Trophoblast cell (in vitro differentiated cells and primary cell): ENCODE results near the gene UBN2.
"Not testable (repeated sequence)": the region's sequence is repeated elsewhere in the genome, so short reads cannot be mapped to it uniquely, and the experiment has no call there.

ENCODE experiments used
- DNase-seq, 2 donors: peaks; one replicate each; pipeline ENCODE4 v3.0.0-alpha.2; 2016
- H2AFZ ChIP-seq: 2 replicates; pipeline ENCODE4 v1.6.1; 2013; ENCODE audit warnings: low read length, moderate library complexity, mild to moderate bottlenecking; ENCODE audit not compliant: insufficient read depth, poor library complexity
- H2AK5ac ChIP-seq: 2 replicates; pipeline ENCODE4 v1.6.1; 2013; ENCODE audit warnings: mild to moderate bottlenecking, low read length
- H2BK120ac ChIP-seq: 2 replicates; pipeline ENCODE4 v1.6.1; 2013; ENCODE audit warnings: low read length, mild to moderate bottlenecking, moderate library complexity; ENCODE audit not compliant: insufficient read depth, poor library complexity
- H2BK12ac ChIP-seq: 2 replicates; pipeline ENCODE4 v1.6.1; 2013; ENCODE audit warnings: mild to moderate bottlenecking, low read length, moderate library complexity
- H2BK5ac ChIP-seq: 2 replicates; pipeline ENCODE4 v1.6.1; 2013; ENCODE audit warnings: low read length, low read depth, moderate library complexity, mild to moderate bottlenecking; ENCODE audit not compliant: poor library complexity
- H3K14ac ChIP-seq: 2 replicates; pipeline ENCODE4 v1.6.1; 2013; ENCODE audit warnings: mild to moderate bottlenecking, low read length
- H3K18ac ChIP-seq: 2 replicates; pipeline ENCODE4 v1.6.1; 2013; ENCODE audit warnings: mild to moderate bottlenecking, low read length
- H3K23ac ChIP-seq: 2 replicates; pipeline ENCODE4 v1.6.1; 2013; ENCODE audit warnings: low read length
- H3K27ac ChIP-seq: 2 replicates; pipeline ENCODE4 v1.5.1; 2013; ENCODE audit warnings: low read depth, mild to moderate bottlenecking, inconsistent platforms, low read length, moderate library complexity
- H3K27me3 ChIP-seq: 2 replicates; pipeline ENCODE4 v1.6.1; 2013; ENCODE audit warnings: inconsistent platforms, mild to moderate bottlenecking, low read length, moderate library complexity; ENCODE audit not compliant: insufficient read depth
- H3K36me3 ChIP-seq, 2 experiments: 1 replicate in 1 of 2; 2 replicates in 1 of 2; pipeline ENCODE4 v1.6.1; 2013; ENCODE audit warnings: low read length in 2 of 2, mild to moderate bottlenecking in 2 of 2, moderate library complexity in 1 of 2; ENCODE audit not compliant: insufficient read depth in 2 of 2, control insufficient read depth in 1 of 2
- H3K4ac ChIP-seq: 2 replicates; pipeline ENCODE4 v1.6.1; 2013; ENCODE audit warnings: low read depth, mild to moderate bottlenecking, low read length, moderate library complexity
- H3K4me1 ChIP-seq, 2 experiments: 1 replicate in 1 of 2; 2 replicates in 1 of 2; pipeline ENCODE4 v1.6.1; 2013; ENCODE audit warnings: low read length in 2 of 2, mild to moderate bottlenecking in 2 of 2, moderate library complexity in 1 of 2; ENCODE audit not compliant: insufficient read depth in 2 of 2, control insufficient read depth in 1 of 2
- H3K4me2 ChIP-seq: 2 replicates; pipeline ENCODE4 v1.6.1; 2013; ENCODE audit warnings: inconsistent platforms, mild to moderate bottlenecking, low read length, moderate library complexity
- H3K4me3 ChIP-seq: 2 replicates; pipeline ENCODE4 v1.5.1; 2013; ENCODE audit warnings: mild to moderate bottlenecking, low read depth, low read length, inconsistent platforms
- H3K79me1 ChIP-seq: one replicate; pipeline ENCODE4 v1.6.1; 2013; ENCODE audit warnings: low read length
- H3K79me2 ChIP-seq: 2 replicates; pipeline ENCODE4 v1.6.1; 2013; ENCODE audit warnings: low read length, mild to moderate bottlenecking; ENCODE audit not compliant: control insufficient read depth, insufficient read depth, poor library complexity
- H3K9ac ChIP-seq: 2 replicates; pipeline ENCODE4 v1.6.1; 2013; ENCODE audit warnings: mild to moderate bottlenecking, low read length
- H3K9me3 ChIP-seq: 2 replicates; pipeline ENCODE4 v1.6.1; 2013; ENCODE audit warnings: low read depth, mild to moderate bottlenecking, control low read depth, inconsistent platforms, low read length; ENCODE audit not compliant: insufficient read depth
- H4K12ac ChIP-seq: 2 replicates; pipeline ENCODE4 v1.6.1; 2013; ENCODE audit warnings: low read depth, mild to moderate bottlenecking, low read length, moderate library complexity
- H4K8ac ChIP-seq: 2 replicates; pipeline ENCODE4 v1.6.1; 2013; ENCODE audit warnings: low read depth, mild to moderate bottlenecking, low read length, moderate library complexity
- H4K91ac ChIP-seq: one replicate; pipeline ENCODE4 v1.6.1; 2013; ENCODE audit warnings: low read depth, mild to moderate bottlenecking, low read length, moderate library complexity
- WGBS: extraction: QIAGEN DNeasy Blood & Tissue Kit; methylation state at CpG from one replicate; pipeline ENCODE4 v1.1.7; 2013; ENCODE audit warnings: missing lambda C conversion rate; ENCODE audit not compliant: insufficient read length, insufficient coverage; ENCODE audit errors: extremely low coverage; 5-methylcytosine and 5-hydroxymethylcytosine counted together

UBN2 gene

DNA sequence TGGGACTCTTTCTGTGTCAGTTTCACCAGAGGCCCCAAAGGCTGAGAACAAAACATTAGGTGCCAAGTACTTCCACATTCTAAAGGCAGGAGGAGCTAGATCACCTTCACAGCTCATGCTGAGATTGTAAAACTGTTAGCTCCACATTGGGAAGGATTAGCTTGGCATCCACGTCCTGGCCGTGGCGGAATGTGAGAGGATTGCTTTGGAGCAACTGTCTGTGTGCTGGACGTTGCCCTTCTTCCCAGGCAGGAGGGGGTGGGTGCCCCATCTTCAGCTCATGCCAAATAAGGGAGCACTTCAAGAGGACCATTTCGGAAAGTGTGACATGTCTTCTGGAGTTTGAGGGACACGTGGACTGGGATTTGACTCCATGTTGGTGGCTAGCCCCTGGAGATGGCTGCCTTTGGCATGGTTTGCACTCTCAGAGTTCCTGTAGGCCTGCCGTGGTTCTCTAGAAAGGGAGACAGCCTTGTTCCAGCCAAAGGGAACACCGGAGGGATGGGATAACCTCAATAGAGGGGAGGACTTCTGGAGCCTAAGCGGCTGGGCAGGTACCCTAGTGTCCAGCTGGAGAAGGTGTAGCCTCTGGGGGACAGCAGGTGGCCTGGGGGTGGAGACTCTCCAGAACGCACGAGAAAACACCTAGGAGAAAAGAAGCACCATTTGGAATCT is 90.2 kb downstream of the UBN2 start:
- no peak overlapping the region for H3K9ac ChIP-seq
- H3K79me2 ChIP-seq = no peaks in the 10 kb centered on the region
- H2BK5ac ChIP-seq = no peak overlapping the region
- H2AK5ac ChIP-seq = no peak overlapping the region
- no peak overlapping the region for H2BK120ac ChIP-seq
- H3K27ac ChIP-seq = no peak overlapping the region
- H3K27me3 ChIP-seq = no peaks in the 10 kb centered on the region
- H3K4me2 ChIP-seq = no peak overlapping the region
- H3K4me1 ChIP-seq = peaks cover 0 to 2% of the 10 kb centered on the region in 2 experiments
- no peak overlapping the region for H4K91ac ChIP-seq
- no peak overlapping the region for H3K18ac ChIP-seq
- no peak overlapping the region for H3K23ac ChIP-seq
- WGBS = no CpG with 5 or more reads among the region's 11 CpGs
- H3K14ac ChIP-seq = no peak overlapping the region
- peak; percentile 46 to 76 for DNase-seq
- no peak overlapping the region for H4K8ac ChIP-seq
- no peak overlapping the region for H2AFZ ChIP-seq
- H3K79me1 ChIP-seq = no peaks in the 10 kb centered on the region
- no peak overlapping the region for H3K4me3 ChIP-seq
- no peak overlapping the region for H2BK12ac ChIP-seq
- H3K9me3 ChIP-seq = no peaks in the 10 kb centered on the region
- H3K4ac ChIP-seq = no peak overlapping the region
- no peak overlapping the region for H4K12ac ChIP-seq
- no peaks in the 10 kb centered on the region for H3K36me3 ChIP-seq

DNA sequence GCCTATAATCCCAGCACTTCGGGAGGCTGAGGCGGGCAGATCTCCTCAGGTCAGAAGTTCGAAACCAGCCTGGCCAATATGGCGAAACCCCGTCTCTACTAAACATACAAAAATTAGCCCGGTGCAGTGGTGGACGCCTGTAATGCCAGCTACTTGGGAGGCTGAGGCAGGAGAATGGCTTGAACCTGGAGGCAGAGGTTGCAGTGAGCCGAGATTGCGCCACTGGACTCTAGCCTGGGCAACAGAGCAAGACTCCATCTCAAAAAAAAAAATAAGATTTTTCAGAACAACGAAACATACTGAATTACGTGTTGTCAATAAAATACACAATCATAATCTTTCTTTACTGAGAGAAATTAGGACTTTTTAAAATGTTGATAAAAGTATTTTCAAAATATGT is 93.7 kb downstream of the UBN2 start:
- not testable (repeated sequence) for H2BK5ac ChIP-seq, H3K18ac ChIP-seq, H3K27ac ChIP-seq, H3K9me3 ChIP-seq, H2BK12ac ChIP-seq, DNase-seq, H2AFZ ChIP-seq, H3K79me2 ChIP-seq, H3K4me3 ChIP-seq, H3K27me3 ChIP-seq, H3K9ac ChIP-seq, H3K36me3 ChIP-seq, H2AK5ac ChIP-seq, H3K14ac ChIP-seq, H3K4ac ChIP-seq, H4K12ac ChIP-seq, H3K79me1 ChIP-seq, H3K4me2 ChIP-seq, H3K23ac ChIP-seq, H4K91ac ChIP-seq, H4K8ac ChIP-seq, H3K4me1 ChIP-seq, H2BK120ac ChIP-seq
- no CpG with 5 or more reads among the region's 11 CpGs for WGBS

DNA sequence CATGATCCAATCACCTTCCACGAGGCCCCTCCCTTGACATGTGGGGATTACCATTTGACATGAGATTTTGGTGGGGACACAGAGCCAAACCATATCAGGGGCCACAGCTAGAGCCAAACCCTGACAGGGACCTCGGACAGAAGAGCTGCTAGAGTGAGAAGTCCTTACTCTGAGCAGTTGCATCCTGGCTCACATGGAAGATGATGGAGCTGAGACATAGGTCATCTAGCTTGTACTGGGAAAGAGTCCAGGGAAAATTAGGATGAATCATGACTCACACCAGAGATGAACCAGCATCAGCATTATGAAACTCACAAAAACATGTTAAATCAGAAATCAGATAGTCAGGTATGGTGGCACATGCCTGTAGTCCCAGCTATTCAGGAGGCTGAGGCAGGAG is 97.3 kb downstream of the UBN2 start:
- H3K18ac ChIP-seq = no peak overlapping the region
- H2AK5ac ChIP-seq = no peak overlapping the region
- no peaks in the 10 kb centered on the region for H3K36me3 ChIP-seq
- H3K4ac ChIP-seq = no peak overlapping the region
- H3K14ac ChIP-seq = no peak overlapping the region
- no CpG with 5 or more reads among the region's 2 CpGs for whole genome bisulfite sequencing
- H2BK5ac ChIP-seq = no peak overlapping the region
- no peak overlapping the region for H2BK120ac ChIP-seq
- H3K79me1 ChIP-seq = no peaks in the 10 kb centered on the region
- no peak overlapping the region for H2AFZ ChIP-seq
- H3K4me1 ChIP-seq = no peaks in the 10 kb centered on the region
- no peak overlapping the region for H4K12ac ChIP-seq
- no peaks in the 10 kb centered on the region for H3K27me3 ChIP-seq
- H4K8ac ChIP-seq = no peak overlapping the region
- no peak overlapping the region for H3K4me3 ChIP-seq
- DNase-seq = peak in 1 of 2 donors; percentile 75
- H3K9me3 ChIP-seq = no peaks in the 10 kb centered on the region
- no peaks in the 10 kb centered on the region for H3K79me2 ChIP-seq
- no peak overlapping the region for H3K4me2 ChIP-seq
- no peak overlapping the region for H2BK12ac ChIP-seq
- no peak overlapping the region for H3K9ac ChIP-seq
- H3K27ac ChIP-seq = no peak overlapping the region
- no peak overlapping the region for H3K23ac ChIP-seq
- no peak overlapping the region for H4K91ac ChIP-seq

DNA sequence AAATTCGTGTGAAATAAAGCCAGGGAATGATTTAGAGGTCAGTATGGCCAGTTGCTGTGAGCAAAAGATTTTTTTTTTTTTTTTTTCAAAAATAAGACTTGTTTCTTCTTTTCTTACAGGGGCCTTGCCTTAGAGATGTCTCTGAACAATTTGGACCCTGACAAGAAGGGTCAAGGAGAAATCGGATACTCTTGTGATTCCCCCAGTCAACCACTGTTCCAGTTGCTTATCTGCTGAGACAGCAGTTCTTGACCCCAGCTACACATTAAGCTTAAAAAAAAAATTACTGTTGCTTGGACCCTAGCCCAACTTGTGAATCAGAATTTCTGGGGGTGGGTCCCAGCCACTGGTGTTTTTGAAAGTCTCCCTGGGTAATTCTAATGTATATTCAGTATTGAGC is 98.1 kb downstream of the UBN2 start:
- Histone ChIP-seq H4K8ac (no peak overlapping the region), H4K12ac (no peak overlapping the region), H3K23ac (no peak overlapping the region), H3K79me2 (no peaks in the 10 kb centered on the region), H2BK12ac (no peak overlapping the region), H3K27ac (no peak overlapping the region), H2AK5ac (no peak overlapping the region), H2AFZ (no peak overlapping the region), H3K4me3 (no peak overlapping the region), H3K18ac (no peak overlapping the region), H3K9me3 (no peaks in the 10 kb centered on the region), H3K4me2 (no peak overlapping the region), H3K9ac (no peak overlapping the region), H3K4ac (no peak overlapping the region), H3K27me3 (no peaks in the 10 kb centered on the region), H2BK120ac (no peak overlapping the region), H3K4me1 (no peaks in the 10 kb centered on the region), H3K36me3 (no peaks in the 10 kb centered on the region), H4K91ac (no peak overlapping the region), H3K14ac (no peak overlapping the region), H2BK5ac (no peak overlapping the region), H3K79me1 (no peaks in the 10 kb centered on the region)
- no CpG with 5 or more reads among the region's 2 CpGs for WGBS
- no peak for DNase-seq
